Osteoblast (primary cell): Measurements from ENCODE around the gene RABGAP1. TPM values are rescaled to one million over a fixed set of nuclear protein-coding genes. Genes with fewer than 3 reads are reported as not detected.

Experiments
- DNase-seq: peaks from one replicate; pipeline ENCODE4 v3.0.0; 2011; ENCODE audit warnings: low spot score, mixed read lengths; ENCODE audit not compliant: insufficient read length; ENCODE audit errors: missing footprints
- H2AFZ ChIP-seq: 2 replicates; pipeline ENCODE4 v1.6.0; 2011; ENCODE audit warnings: mild to moderate bottlenecking, low read length
- H3K27ac ChIP-seq: 2 replicates; pipeline ENCODE4 v1.5.1; 2011; ENCODE audit warnings: mild to moderate bottlenecking, low read depth, low read length, moderate library complexity
- H3K27me3 ChIP-seq: 2 replicates; pipeline ENCODE4 v1.6.0; 2012; ENCODE audit warnings: mild to moderate bottlenecking, control low read depth, inconsistent platforms, low read length, moderate library complexity; ENCODE audit not compliant: insufficient read depth
- H3K36me3 ChIP-seq: 2 replicates; pipeline ENCODE4 v1.5.1; 2011; ENCODE audit warnings: mild to moderate bottlenecking, low read length, control low read depth, moderate library complexity; ENCODE audit not compliant: insufficient read depth
- H3K4me1 ChIP-seq: 2 replicates; pipeline ENCODE4 v1.5.1; 2011; ENCODE audit warnings: mild to moderate bottlenecking, low read length, control low read depth, moderate library complexity; ENCODE audit not compliant: insufficient read depth
- H3K4me2 ChIP-seq: 2 replicates; pipeline ENCODE4 v1.6.0; 2011; ENCODE audit warnings: mild to moderate bottlenecking, low read length; ENCODE audit not compliant: insufficient read depth
- H3K4me3 ChIP-seq: fragments of 200-600 bp; sonication (generic); 3 replicates; pipeline ENCODE4 v1.5.1; 2012; ENCODE audit warnings: mild to moderate bottlenecking, low read length, inconsistent platforms; ENCODE audit not compliant: insufficient read depth
- H3K79me2 ChIP-seq: 2 replicates; pipeline ENCODE4 v1.6.0; 2012; ENCODE audit warnings: mild to moderate bottlenecking, low read length, control low read depth, inconsistent platforms; ENCODE audit not compliant: insufficient read depth
- H3K9me3 ChIP-seq: 2 replicates; pipeline ENCODE4 v1.5.1; 2011; ENCODE audit warnings: low read depth, low read length, control low read depth
- H4K20me1 ChIP-seq: 2 replicates; pipeline ENCODE4 v1.6.0; 2012; ENCODE audit warnings: mild to moderate bottlenecking, low read length, control low read depth; ENCODE audit not compliant: insufficient read depth
- total RNA-seq: library from RNA; depleted of rRNA; stranded (reverse); fragments of >200 nt; gene quantifications from 2 replicates; pipeline ENCODE4 v1.2.3, GENCODE V29; 2012
- TF ChIP-seq, protein P1 (sequence below): IDR thresholded peaks from 2 replicates; pipeline ENCODE4 v1.5.1; 2011; ENCODE audit warnings: mild to moderate bottlenecking, low read depth, low read length, moderate library complexity; ENCODE audit errors: extremely low read depth

The RABGAP1 gene
- total RNA-seq, 1 donor = 49.2 TPM

DNA sequence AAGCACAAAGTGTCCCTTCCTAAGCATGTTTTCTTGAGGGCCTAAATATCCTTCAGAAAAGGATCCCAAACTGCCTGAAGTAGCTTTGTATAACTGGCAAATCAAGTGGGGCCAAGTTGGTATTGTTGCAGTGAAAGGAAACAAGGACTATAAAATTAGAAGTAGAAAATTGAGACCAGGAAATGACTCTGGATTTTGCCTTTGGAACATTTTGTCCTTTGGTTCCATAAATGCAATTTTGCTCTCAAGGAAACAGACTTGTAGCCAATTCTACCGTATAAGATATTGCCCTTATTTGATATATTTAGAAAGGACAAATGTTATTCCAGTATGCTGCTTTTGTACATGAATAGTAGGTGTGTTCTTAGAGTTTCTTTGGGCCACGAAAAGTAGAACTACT is 34.4 kb downstream of the RABGAP1 start:
- H4K20me1 ChIP-seq = no peaks in the 10 kb centered on the region
- H3K27me3 ChIP-seq = no peaks in the 10 kb centered on the region
- H2AFZ ChIP-seq = no peak overlapping the region
- TF ChIP-seq, protein P1, sequence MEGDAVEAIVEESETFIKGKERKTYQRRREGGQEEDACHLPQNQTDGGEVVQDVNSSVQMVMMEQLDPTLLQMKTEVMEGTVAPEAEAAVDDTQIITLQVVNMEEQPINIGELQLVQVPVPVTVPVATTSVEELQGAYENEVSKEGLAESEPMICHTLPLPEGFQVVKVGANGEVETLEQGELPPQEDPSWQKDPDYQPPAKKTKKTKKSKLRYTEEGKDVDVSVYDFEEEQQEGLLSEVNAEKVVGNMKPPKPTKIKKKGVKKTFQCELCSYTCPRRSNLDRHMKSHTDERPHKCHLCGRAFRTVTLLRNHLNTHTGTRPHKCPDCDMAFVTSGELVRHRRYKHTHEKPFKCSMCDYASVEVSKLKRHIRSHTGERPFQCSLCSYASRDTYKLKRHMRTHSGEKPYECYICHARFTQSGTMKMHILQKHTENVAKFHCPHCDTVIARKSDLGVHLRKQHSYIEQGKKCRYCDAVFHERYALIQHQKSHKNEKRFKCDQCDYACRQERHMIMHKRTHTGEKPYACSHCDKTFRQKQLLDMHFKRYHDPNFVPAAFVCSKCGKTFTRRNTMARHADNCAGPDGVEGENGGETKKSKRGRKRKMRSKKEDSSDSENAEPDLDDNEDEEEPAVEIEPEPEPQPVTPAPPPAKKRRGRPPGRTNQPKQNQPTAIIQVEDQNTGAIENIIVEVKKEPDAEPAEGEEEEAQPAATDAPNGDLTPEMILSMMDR = no peak
- no peak overlapping the region for H3K4me3 ChIP-seq
- no peak for DNase-seq
- peaks cover 18% of the 10 kb centered on the region for H3K36me3 ChIP-seq
- peaks cover 15% of the 10 kb centered on the region for H3K79me2 ChIP-seq
- no peaks in the 10 kb centered on the region for H3K9me3 ChIP-seq
- H3K4me2 ChIP-seq = no peak overlapping the region
- no peak overlapping the region for H3K27ac ChIP-seq
- no peaks in the 10 kb centered on the region for H3K4me1 ChIP-seq

DNA sequence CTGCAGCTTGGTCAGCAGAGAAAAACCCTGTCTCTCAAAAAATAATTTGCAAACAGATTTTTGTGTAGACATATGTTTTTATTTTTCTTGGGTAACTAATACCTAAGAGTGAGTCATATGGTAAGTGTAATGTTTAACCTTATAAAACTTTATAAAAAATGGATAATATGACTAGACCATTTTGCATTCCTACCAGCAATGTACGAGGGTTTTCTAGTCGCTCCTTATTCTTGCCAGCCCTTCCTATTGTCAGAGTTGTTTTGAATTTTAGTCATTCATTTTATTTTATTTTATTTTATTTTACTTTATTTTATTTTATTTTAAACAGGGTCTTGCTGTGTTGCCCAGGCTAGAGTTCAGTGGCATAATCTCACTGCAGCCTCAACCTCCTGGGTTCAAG is 37.8 kb downstream of the RABGAP1 start:
- TF ChIP-seq, protein P1 = no peak
- Histone ChIP-seq H2AFZ (no peak overlapping the region), H4K20me1 (no peaks in the 10 kb centered on the region), H3K4me3 (no peak overlapping the region), H3K36me3 (no peaks in the 10 kb centered on the region), H3K9me3 (no peaks in the 10 kb centered on the region), H3K79me2 (peaks cover 23% of the 10 kb centered on the region), H3K4me1 (no peaks in the 10 kb centered on the region), H3K4me2 (no peak overlapping the region), H3K27me3 (no peaks in the 10 kb centered on the region), H3K27ac (no peak overlapping the region)
- DNase-seq = no peak

DNA sequence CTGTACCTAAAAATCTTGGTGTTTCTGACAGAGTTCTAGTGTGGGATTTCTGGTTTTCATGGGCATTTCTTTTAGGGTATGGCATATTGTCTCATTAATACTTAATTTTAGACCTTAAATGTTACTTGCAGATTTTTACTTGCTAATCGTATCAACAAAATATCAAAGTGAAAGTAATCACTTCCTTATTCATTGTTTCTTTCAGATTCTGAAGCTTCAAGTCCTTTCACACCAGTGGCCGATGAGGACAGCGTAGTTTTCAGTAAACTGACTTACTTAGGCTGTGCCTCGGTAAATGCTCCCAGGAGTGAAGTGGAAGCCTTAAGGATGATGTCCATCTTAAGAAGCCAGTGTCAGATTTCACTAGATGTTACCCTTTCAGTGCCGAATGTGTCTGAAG is 45.2 kb downstream of the RABGAP1 start:
- Histone ChIP-seq H3K4me2 (no peak overlapping the region), H4K20me1 (no peaks in the 10 kb centered on the region), H3K9me3 (no peaks in the 10 kb centered on the region), H3K79me2 (peaks cover 3% of the 10 kb centered on the region), H3K4me1 (no peaks in the 10 kb centered on the region), H3K27ac (no peak overlapping the region), H3K36me3 (peaks cover 22% of the 10 kb centered on the region), H3K4me3 (no peak overlapping the region), H3K27me3 (no peaks in the 10 kb centered on the region), H2AFZ (no peak overlapping the region)
- TF ChIP-seq, protein P1 = no peak
- DNase-seq = no peak

DNA sequence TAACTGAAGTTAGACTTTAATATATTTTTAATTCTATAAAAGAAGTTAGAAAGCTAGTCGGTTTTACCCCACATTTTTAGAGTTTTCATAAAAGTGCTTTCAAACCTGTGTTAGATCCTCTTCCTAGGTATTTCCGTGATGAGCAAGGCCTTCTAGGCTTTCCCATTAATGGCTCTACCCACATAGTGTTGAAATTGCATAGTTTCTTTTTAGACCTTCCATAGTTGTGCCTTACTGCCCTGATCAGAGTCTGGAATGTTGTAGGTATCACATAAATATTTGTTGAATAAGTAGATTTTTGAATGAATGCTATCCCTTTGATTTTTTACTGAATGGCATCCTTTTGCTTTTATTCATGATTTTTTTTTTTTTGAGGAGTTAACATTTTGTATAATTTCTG is 47.3 kb downstream of the RABGAP1 start:
- H3K4me2 ChIP-seq = no peak overlapping the region

More for the DNA sequence above, 47.3 kb downstream of the RABGAP1 start:
- H3K36me3 ChIP-seq = peaks cover 22% of the 10 kb centered on the region
- H2AFZ ChIP-seq = no peak overlapping the region
- no peaks in the 10 kb centered on the region for H3K9me3 ChIP-seq
- no peak overlapping the region for H3K4me3 ChIP-seq
- no peaks in the 10 kb centered on the region for H4K20me1 ChIP-seq
- no peak for DNase-seq
- H3K79me2 ChIP-seq = no peaks in the 10 kb centered on the region
- H3K27ac ChIP-seq = no peak overlapping the region
- H3K4me1 ChIP-seq = no peaks in the 10 kb centered on the region
- no peaks in the 10 kb centered on the region for H3K27me3 ChIP-seq
- TF ChIP-seq, protein P1 = no peak
